Measurements from ENCODE around the gene GRID2.

GRCh38 chr4:93578942-93579341 lies 1275.2 kb downstream of the GRID2 start:
- TF ChIP-seq NR2C2 (IDR thresholded peaks at IDR 0.05; ENCODE audit: borderline replicate concordance, control insufficient read depth, insufficient read length, low read depth) (no peak), POLR2AphosphoS5 (IDR thresholded peaks at IDR 0.05; ENCODE audit: low read length) (no peak), SMC3 (IDR thresholded peaks at IDR 0.05; ENCODE audit: borderline replicate concordance, low read length) (no peak), CTCF (IDR thresholded peaks at IDR 0.05 in 2 of 3, conservative IDR thresholded peaks at IDR 0.05 in 1 of 3; ENCODE audit: control insufficient read depth in 2 of 3, extremely low read depth in 1 of 3, insufficient read depth in 1 of 3, low read depth in 3 of 3, low read length in 3 of 3) (no peak), BACH1 (IDR thresholded peaks at IDR 0.05; ENCODE audit: borderline replicate concordance) (no peak), EZH2 (IDR thresholded peaks at IDR 0.05; ENCODE audit: borderline replicate concordance, control insufficient read depth, low read depth, low read length) (no peak), BHLHE40 (IDR thresholded peaks at IDR 0.05; ENCODE audit: borderline replicate concordance in 1 of 2, low read depth in 2 of 2, low read length in 1 of 2) (no peak), IRF3 (IDR thresholded peaks at IDR 0.05) (no peak), SREBF1 (IDR thresholded peaks at IDR 0.05; ENCODE audit: low read length) (no peak), RFX5 (IDR thresholded peaks at IDR 0.05; ENCODE audit: low read depth, low read length) (no peak), MAX (IDR thresholded peaks at IDR 0.05; ENCODE audit: low read depth, low read length) (no peak)

Measured in GM12878 (cell line).